ENCODE data around the gene MYO15B. TPM values are rescaled to one million over a fixed set of nuclear protein-coding genes. Genes with fewer than 3 reads are reported as not detected.

The MYO15B gene
- total RNA-seq, 4 donors from 2014 or later: 64.9 to 209 (median 120) TPM

GRCh38 chr17:75589012-75589918 lies 1.7 kb downstream of the MYO15B start:
- Histone ChIP-seq H3K36me3 (no peaks in the 10 kb centered on the region), H3K4me1 (peaks cover 7 to 15% of the 10 kb centered on the region in 2 donors), H3K27ac (peak overlapping the region; percentile 92 to 97 (median 97)), H3K27me3 (no peaks in the 10 kb centered on the region), H3K4me3 (replicated peaks in 1 of 3) (peak overlapping the region; percentile 53 to 67 (median 58)), H3K9me3 (no peaks in the 10 kb centered on the region)
- intact Hi-C loops (cut with DNase I): loop anchor here (5.0 kb wide), 1 partner anchor 62 kb away; the partner anchor contains the start of gene LLGL2
- 1 to 9% methylated on average over 18 to 60 of the region's 100 CpGs for WGBS, 2 donors
- TF ChIP-seq POLR2A (IDR thresholded peaks at IDR 0.05): peak in 1 of 2 donors; percentile 88
- TF ChIP-seq, protein P1, sequence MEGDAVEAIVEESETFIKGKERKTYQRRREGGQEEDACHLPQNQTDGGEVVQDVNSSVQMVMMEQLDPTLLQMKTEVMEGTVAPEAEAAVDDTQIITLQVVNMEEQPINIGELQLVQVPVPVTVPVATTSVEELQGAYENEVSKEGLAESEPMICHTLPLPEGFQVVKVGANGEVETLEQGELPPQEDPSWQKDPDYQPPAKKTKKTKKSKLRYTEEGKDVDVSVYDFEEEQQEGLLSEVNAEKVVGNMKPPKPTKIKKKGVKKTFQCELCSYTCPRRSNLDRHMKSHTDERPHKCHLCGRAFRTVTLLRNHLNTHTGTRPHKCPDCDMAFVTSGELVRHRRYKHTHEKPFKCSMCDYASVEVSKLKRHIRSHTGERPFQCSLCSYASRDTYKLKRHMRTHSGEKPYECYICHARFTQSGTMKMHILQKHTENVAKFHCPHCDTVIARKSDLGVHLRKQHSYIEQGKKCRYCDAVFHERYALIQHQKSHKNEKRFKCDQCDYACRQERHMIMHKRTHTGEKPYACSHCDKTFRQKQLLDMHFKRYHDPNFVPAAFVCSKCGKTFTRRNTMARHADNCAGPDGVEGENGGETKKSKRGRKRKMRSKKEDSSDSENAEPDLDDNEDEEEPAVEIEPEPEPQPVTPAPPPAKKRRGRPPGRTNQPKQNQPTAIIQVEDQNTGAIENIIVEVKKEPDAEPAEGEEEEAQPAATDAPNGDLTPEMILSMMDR (IDR thresholded peaks at IDR 0.05): peak; percentile 21 to 95 (median 67)
- peak; percentile 95 to 96 for DNase-seq

GRCh38 chr17:75589919-75590303 lies 2.3 kb downstream of the MYO15B start:
- Histone ChIP-seq H3K4me1 (peaks cover 7 to 15% of the 10 kb centered on the region in 2 donors), H3K4me3 (replicated peaks in 1 of 3) (peak overlapping the region in 1 of 3 donors; percentile 67), H3K9me3 (no peaks in the 10 kb centered on the region), H3K27ac (peak overlapping the region in 2 of 3 donors; percentile 74 to 97), H3K27me3 (no peaks in the 10 kb centered on the region), H3K36me3 (no peaks in the 10 kb centered on the region)
- peak; percentile 36 to 43 for DNase-seq
- TF ChIP-seq POLR2A (IDR thresholded peaks at IDR 0.05): no peak
- TF ChIP-seq, protein P1 (IDR thresholded peaks at IDR 0.05): no peak
- intact Hi-C loops (cut with DNase I): loop anchor here (2.0 to 10.0 kb wide), 3 partner anchors 63 to 265 kb away; partner anchors contain the start of gene LLGL2
- 50% methylated on average over 9 of the region's 29 CpGs; no CpG with 5 or more reads in 1 of the 2 donors for WGBS, 2 donors

DNA sequence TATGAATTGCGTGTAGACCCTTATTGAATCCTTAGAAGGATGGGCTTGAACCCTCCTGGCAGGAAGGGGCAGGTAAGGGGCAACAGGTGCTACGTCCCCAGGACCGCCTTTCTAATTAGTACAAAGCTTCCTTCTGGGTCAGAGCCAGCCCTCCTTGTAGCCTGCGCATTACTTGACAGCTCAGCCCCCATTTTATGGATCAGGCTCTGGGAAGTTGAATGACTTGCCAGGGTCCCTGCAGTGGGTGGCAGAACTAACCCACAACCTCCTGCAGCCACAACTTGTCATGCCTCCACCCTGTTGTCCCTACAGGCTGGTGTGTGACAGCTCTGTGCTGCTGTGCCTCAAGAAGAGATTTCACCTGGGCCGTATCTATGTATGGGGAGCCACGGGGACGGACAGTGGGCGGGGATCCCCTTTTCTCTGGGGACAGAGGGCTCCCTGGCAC lies 2.7 kb downstream of the MYO15B start:
- intact Hi-C loops (cut with DNase I): loop anchor here (2.0 to 10.0 kb wide), 2 partner anchors 164 to 266 kb away; no protein-coding TSS in a partner anchor
- no peak for DNase-seq
- Histone ChIP-seq H3K4me1 (peaks cover 7 to 15% of the 10 kb centered on the region in 2 donors), H3K9me3 (no peaks in the 10 kb centered on the region), H3K4me3 (replicated peaks in 1 of 3) (no peak overlapping the region), H3K27ac (no peak overlapping the region), H3K27me3 (no peaks in the 10 kb centered on the region), H3K36me3 (no peaks in the 10 kb centered on the region)
- TF ChIP-seq POLR2A (IDR thresholded peaks at IDR 0.05): no peak
- TF ChIP-seq, protein P1 (IDR thresholded peaks at IDR 0.05): no peak
- WGBS, 2 donors: 87 to 94% methylated on average over 4 to 8 of the region's 8 CpGs

GRCh38 chr17:75590849-75591721 lies 3.5 kb downstream of the MYO15B start:
- H3K4me1 ChIP-seq: peaks cover 7 to 15% of the 10 kb centered on the region in 2 donors
- WGBS, 2 donors: 84 to 89% methylated on average over 9 to 11 of the region's 12 CpGs
- DNase-seq: no peak
- H3K27me3 ChIP-seq: no peaks in the 10 kb centered on the region
- no peak for TF ChIP-seq POLR2A (IDR thresholded peaks at IDR 0.05)
- TF ChIP-seq, protein P1 (IDR thresholded peaks at IDR 0.05): no peak
- no peak overlapping the region for H3K27ac ChIP-seq
- H3K9me3 ChIP-seq: no peaks in the 10 kb centered on the region
- no peak overlapping the region for H3K4me3 ChIP-seq (replicated peaks in 1 of 3)
- intact Hi-C loops (cut with DNase I): loop anchor here (2.0 to 10.0 kb wide), 2 partner anchors 164 to 266 kb away; no protein-coding TSS in a partner anchor
- H3K36me3 ChIP-seq: no peaks in the 10 kb centered on the region
